ENCODE results near the gene LRP2.

Gene LRP2

GRCh38 chr2:169361706-169362117 is 622 bp downstream of the LRP2 start:
- H3K27ac ChIP-seq = no peak overlapping the region
- TF ChIP-seq ZFX (IDR thresholded peaks at IDR 0.05; ENCODE audit: borderline replicate concordance) (no peak), CTCF (IDR thresholded peaks at IDR 0.05) (no peak)

DNA sequence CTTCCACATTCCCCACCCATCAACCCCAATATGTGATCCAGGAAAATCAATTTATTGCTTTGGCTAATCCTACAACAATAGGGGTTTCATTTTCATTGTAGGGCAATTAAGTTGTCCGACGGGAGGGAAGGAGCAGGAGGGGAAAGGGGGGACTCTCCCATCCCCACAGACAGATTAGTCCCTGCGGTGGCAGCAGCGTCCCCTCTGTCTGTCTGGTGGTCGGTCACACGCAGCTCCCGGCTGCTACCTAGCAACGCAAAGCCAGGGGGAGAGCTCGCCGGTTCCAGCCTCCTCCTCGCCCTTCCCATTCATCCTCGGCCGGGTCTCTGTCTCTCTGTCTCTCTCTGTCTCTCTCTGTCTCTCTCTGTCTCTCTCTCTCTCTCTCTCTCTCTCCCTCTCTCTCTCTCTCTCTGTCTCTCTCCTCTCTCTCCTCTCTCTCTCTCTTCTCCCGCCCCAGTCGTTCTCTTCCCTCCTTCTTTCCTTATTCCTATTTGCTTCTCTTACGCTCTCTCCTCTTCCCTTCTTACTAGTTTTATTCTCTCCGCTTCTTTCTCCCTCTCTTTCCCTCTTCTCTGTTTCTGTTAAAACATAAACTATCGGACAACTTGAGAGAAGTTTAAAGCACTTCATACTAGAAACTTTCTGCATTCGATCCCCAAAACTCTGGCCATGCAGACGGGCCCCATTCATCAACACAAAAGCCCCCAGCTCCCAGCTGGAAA is 1.2 kb downstream of the LRP2 start:
- no peak for TF ChIP-seq CTCF (IDR thresholded peaks at IDR 0.05)
- no peak for TF ChIP-seq ZFX (IDR thresholded peaks at IDR 0.05; ENCODE audit: borderline replicate concordance)
- H3K27ac ChIP-seq = no peak overlapping the region

- no peak for TF ChIP-seq ZFX (IDR thresholded peaks at IDR 0.05; ENCODE audit: borderline replicate concordance)
- no peak for TF ChIP-seq CTCF (IDR thresholded peaks at IDR 0.05)
- H3K27ac ChIP-seq = no peak overlapping the region
These were observed 4.3 kb downstream of the LRP2 start for GRCh38 chr2:169358016-169358415.

DNA sequence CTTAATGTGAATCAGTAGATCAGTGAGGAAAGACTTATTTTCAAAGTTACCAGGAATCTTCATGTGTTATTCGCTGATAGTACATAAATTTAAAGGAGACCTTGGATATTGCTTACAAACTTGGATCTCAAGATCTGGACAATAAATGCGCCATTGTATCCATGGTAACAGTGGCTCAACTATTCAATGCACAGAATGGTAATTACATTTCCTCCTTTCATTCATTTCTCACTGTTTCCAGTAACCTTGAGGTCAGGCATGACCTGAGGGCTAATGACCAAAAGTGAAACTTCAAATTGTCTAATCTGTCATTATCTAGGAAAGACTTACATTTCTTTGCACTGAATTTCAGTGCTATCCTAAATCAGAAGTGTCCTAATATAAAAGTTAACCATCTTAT is 8.1 kb downstream of the LRP2 start:
- no peak overlapping the region for H3K27ac ChIP-seq
- TF ChIP-seq ZFX (IDR thresholded peaks at IDR 0.05; ENCODE audit: borderline replicate concordance) = no peak
- TF ChIP-seq CTCF (IDR thresholded peaks at IDR 0.05) = no peak

GRCh38 chr2:169351725-169352124 is 10.6 kb downstream of the LRP2 start:
- TF ChIP-seq ZFX (IDR thresholded peaks at IDR 0.05; ENCODE audit: borderline replicate concordance) = no peak
- no peak for TF ChIP-seq CTCF (IDR thresholded peaks at IDR 0.05)
- H3K27ac ChIP-seq = no peak overlapping the region

GRCh38 chr2:169349535-169349934 is 12.8 kb downstream of the LRP2 start:
- no peak overlapping the region for H3K27ac ChIP-seq
- no peak for TF ChIP-seq ZFX (IDR thresholded peaks at IDR 0.05; ENCODE audit: borderline replicate concordance)

GRCh38 chr2:169348321-169349024 is 13.9 kb downstream of the LRP2 start:
- TF ChIP-seq ZFX (IDR thresholded peaks at IDR 0.05; ENCODE audit: borderline replicate concordance) (no peak), CTCF (IDR thresholded peaks at IDR 0.05) (no peak)
- no peak overlapping the region for H3K27ac ChIP-seq

All from 22Rv1 (cell line).